IMR-90 (cell line): ENCODE data around the gene FRMPD4. TPM values are rescaled to one million over a fixed set of nuclear protein-coding genes. Genes with fewer than 3 reads are reported as not detected.

Experiments used
- ATAC-seq: fragments of 200-7000 bp; cut with Tn5 transposase; 2 replicates; pipeline ENCODE4 v1.9.1; 2020; ENCODE audit warnings: low read depth, mild to moderate bottlenecking, moderate library complexity
- BruUV-seq: library from RNA; stranded (reverse); fragments of 400-500 nt; replicated peaks from 2 replicates; lab custom pipeline; 2021; lab: Mats Ljungman, UMichigan
- CTCF ChIA-PET: fragments of 300-600 bp; formaldehyde crosslinking; extraction: SDS; loops from one replicate; lab custom pipeline; 2021; ENCODE audit warnings: antibody characterized with exemption; lab: Yijun Ruan, JAX
- POLR2A ChIA-PET: fragments of 300-600 bp; sonication (Branson Sonifier 250); formaldehyde crosslinking; loops from one replicate; lab custom pipeline; 2022; ENCODE audit warnings: antibody characterized with exemption; ENCODE audit not compliant: unreplicated experiment; lab: Charles Lee
- DNase-seq: peaks from one replicate; pipeline ENCODE4 v3.0.0; 2013
- H2AFZ ChIP-seq: replicated peaks from 2 replicates; pipeline ENCODE3; 2013; ENCODE audit warnings: low read length, mild to moderate bottlenecking; ENCODE audit not compliant: poor library complexity
- H2AK5ac ChIP-seq: 2 replicates; pipeline ENCODE4 v1.6.1; 2013; ENCODE audit warnings: low read depth, low read length, inconsistent platforms
- H2AK9ac ChIP-seq: replicated peaks from 2 replicates; pipeline ENCODE3; 2013; ENCODE audit warnings: mild to moderate bottlenecking, low read depth, low read length, moderate library complexity; ENCODE audit not compliant: poor library complexity
- H2BK120ac ChIP-seq: 2 replicates; pipeline ENCODE4 v1.6.1; 2013; ENCODE audit warnings: low read depth, low read length, inconsistent platforms
- H2BK15ac ChIP-seq: 3 replicates; pipeline ENCODE4 v1.6.1; 2013; ENCODE audit warnings: low read depth, low read length, inconsistent platforms
- H2BK20ac ChIP-seq: 2 replicates; pipeline ENCODE4 v1.6.1; 2013; ENCODE audit warnings: low read depth, mild to moderate bottlenecking, inconsistent platforms, low read length, moderate library complexity
- H2BK5ac ChIP-seq: 2 replicates; pipeline ENCODE4 v1.6.1; 2013; ENCODE audit warnings: mild to moderate bottlenecking, low read depth, low read length, inconsistent platforms; ENCODE audit not compliant: poor library complexity, severe bottlenecking
- H3K14ac ChIP-seq: replicated peaks from 2 replicates; pipeline ENCODE4 v1.6.1; 2013; ENCODE audit warnings: low read depth, low read length, inconsistent platforms
- H3K18ac ChIP-seq: 2 replicates; pipeline ENCODE4 v1.6.1; 2013; ENCODE audit warnings: low read depth, low read length, control low read depth
- H3K23ac ChIP-seq: 2 replicates; pipeline ENCODE4 v1.6.1; 2013; ENCODE audit warnings: low read depth, low read length, inconsistent platforms
- H3K27ac ChIP-seq: 2 replicates; pipeline ENCODE4 v1.5.1; 2013; ENCODE audit warnings: mild to moderate bottlenecking, control low read depth, low read length; ENCODE audit not compliant: insufficient read depth
- H3K27me3 ChIP-seq: 2 replicates; pipeline ENCODE4 v1.6.1; 2013; ENCODE audit warnings: low read length; ENCODE audit not compliant: control insufficient read depth, insufficient read depth
- H3K36me3 ChIP-seq: 2 replicates; pipeline ENCODE4 v1.6.1; 2013; ENCODE audit warnings: low read length, mixed read lengths; ENCODE audit not compliant: control insufficient read depth, insufficient read depth
- H3K4ac ChIP-seq: 2 replicates; pipeline ENCODE4 v1.6.1; 2013; ENCODE audit warnings: low read depth, low read length, inconsistent platforms
- H3K4me1 ChIP-seq: 2 replicates; pipeline ENCODE4 v1.6.1; 2013; ENCODE audit warnings: low read length, mixed read lengths; ENCODE audit not compliant: control insufficient read depth, insufficient read depth
- H3K4me2 ChIP-seq: 2 replicates; pipeline ENCODE4 v1.6.1; 2013; ENCODE audit warnings: low read depth, mild to moderate bottlenecking, control low read depth, low read length, moderate library complexity
- H3K4me3 ChIP-seq: 2 replicates; pipeline ENCODE4 v1.5.1; 2013; ENCODE audit warnings: low read depth, mild to moderate bottlenecking, control low read depth, low read length, moderate library complexity; ENCODE audit not compliant: insufficient read depth
- H3K56ac ChIP-seq: 2 replicates; pipeline ENCODE4 v1.6.1; 2013; ENCODE audit warnings: low read length, inconsistent platforms; ENCODE audit not compliant: insufficient read depth; ENCODE audit errors: extremely low read depth
- H3K79me1 ChIP-seq, 2 experiments: 2 replicates each; pipeline ENCODE4 v1.6.1; 2013; ENCODE audit warnings: low read length in 2 of 2, inconsistent platforms in 1 of 2, low read depth in 1 of 2
- H3K9ac ChIP-seq: 2 replicates; pipeline ENCODE4 v1.6.1; 2013; ENCODE audit warnings: low read depth, low read length, control low read depth
- H3K9me1 ChIP-seq: 2 replicates; pipeline ENCODE4 v1.6.1; 2013; ENCODE audit warnings: low read length, inconsistent platforms; ENCODE audit not compliant: insufficient read depth
- H3K9me3 ChIP-seq: 2 replicates; pipeline ENCODE4 v1.6.1; 2013; ENCODE audit warnings: low read length; ENCODE audit not compliant: control insufficient read depth, insufficient read depth
- H4K20me1 ChIP-seq: 2 replicates; pipeline ENCODE4 v1.6.1; 2013; ENCODE audit warnings: low read length, inconsistent platforms; ENCODE audit not compliant: insufficient read depth
- H4K5ac ChIP-seq: 2 replicates; pipeline ENCODE4 v1.6.1; 2013; ENCODE audit warnings: mild to moderate bottlenecking, low read depth, low read length, control low read depth
- H4K8ac ChIP-seq, 2 experiments: 2 replicates each; pipeline ENCODE4 v1.6.1; 2013; ENCODE audit warnings: low read depth in 2 of 2, low read length in 2 of 2, control low read depth in 1 of 2, inconsistent platforms in 1 of 2
- H4K91ac ChIP-seq: 2 replicates; pipeline ENCODE4 v1.6.1; 2013; ENCODE audit warnings: low read depth, low read length, inconsistent platforms; ENCODE audit not compliant: insufficient read depth
- BHLHE40 ChIP-seq: fragments of 150-350 bp; IDR thresholded peaks from 2 replicates; pipeline ENCODE4 v1.6.1; 2016; ENCODE audit warnings: mild to moderate bottlenecking, low read depth, low read length
- CEBPB ChIP-seq: IDR thresholded peaks from 2 replicates; pipeline ENCODE4 v1.6.1; 2012; ENCODE audit warnings: low read depth, low read length, improper control_type of control experiment
- CHD1 ChIP-seq: IDR thresholded peaks from 2 replicates; pipeline ENCODE4 v1.6.1; 2012; ENCODE audit warnings: low read depth, low read length, improper control_type of control experiment
- CTCF ChIP-seq: conservative IDR thresholded peaks from 2 replicates; pipeline ENCODE4 v1.5.1; 2012; ENCODE audit warnings: mild to moderate bottlenecking, low read depth, low read length, improper control_type of control experiment
- ELK1 ChIP-seq: fragments of 150-350 bp; IDR thresholded peaks from 2 replicates; pipeline ENCODE4 v1.6.1; 2016; ENCODE audit warnings: low read depth, mild to moderate bottlenecking, low read length, moderate library complexity, borderline replicate concordance
- FOS ChIP-seq: fragments of 150-350 bp; IDR thresholded peaks from 2 replicates; pipeline ENCODE4 v1.6.1; 2016; ENCODE audit warnings: low read depth, low read length
- MAFK ChIP-seq: IDR thresholded peaks from 2 replicates; pipeline ENCODE4 v1.6.1; 2012; ENCODE audit warnings: low read depth, low read length, improper control_type of control experiment
- MAZ ChIP-seq: IDR thresholded peaks from 2 replicates; pipeline ENCODE4 v1.6.1; 2012; ENCODE audit warnings: low read depth, mild to moderate bottlenecking, low read length, improper control_type of control experiment, moderate library complexity, borderline replicate concordance
- MXI1 ChIP-seq: IDR thresholded peaks from 2 replicates; pipeline ENCODE4 v1.6.1; 2012; ENCODE audit warnings: low read depth, mild to moderate bottlenecking, low read length, moderate library complexity, borderline replicate concordance
- NFE2L2 ChIP-seq: fragments of 150-350 bp; IDR thresholded peaks from 2 replicates; pipeline ENCODE4 v1.6.1; 2016; ENCODE audit warnings: low read depth, mild to moderate bottlenecking, low read length
- POLR2A ChIP-seq: IDR thresholded peaks from 2 replicates; pipeline ENCODE4 v1.6.1; 2012; ENCODE audit warnings: mild to moderate bottlenecking, low read depth, low read length
- RAD21 ChIP-seq: IDR thresholded peaks from 2 replicates; pipeline ENCODE4 v1.6.1; 2012; ENCODE audit warnings: low read length, improper control_type of control experiment
- RCOR1 ChIP-seq: IDR thresholded peaks from 2 replicates; pipeline ENCODE4 v1.6.1; 2012; ENCODE audit warnings: mild to moderate bottlenecking, low read length, improper control_type of control experiment; ENCODE audit not compliant: insufficient replicate concordance
- RFX5 ChIP-seq: IDR thresholded peaks from 2 replicates; pipeline ENCODE4 v1.8.0; 2012; ENCODE audit warnings: low read depth, mild to moderate bottlenecking, low read length, moderate library complexity
- SMC3 ChIP-seq: fragments of 150-350 bp; IDR thresholded peaks from 2 replicates; pipeline ENCODE4 v1.6.1; 2016; ENCODE audit warnings: low read depth, mild to moderate bottlenecking, antibody characterized with exemption, low read length, moderate library complexity
- USF2 ChIP-seq: fragments of 150-350 bp; IDR thresholded peaks from 2 replicates; pipeline ENCODE4 v1.6.1; 2017; ENCODE audit warnings: mild to moderate bottlenecking, antibody characterized with exemption, low read length, low read depth
- WGBS, 2 experiments: methylation state at CpG; one replicate each; pipeline versions ENCODE4 v1.1.5 to v1.1.7; 2013; ENCODE audit warnings: missing lambda C conversion rate in 2 of 2; ENCODE audit not compliant: insufficient read length in 1 of 2; ENCODE audit errors: extremely low coverage in 2 of 2; 5-methylcytosine and 5-hydroxymethylcytosine counted together
- dilution Hi-C: fragments of 300-500 bp; cut with HindIII; formaldehyde crosslinking; loops from one replicate; pipeline ENCODE4 v1.14.3; 2018; ENCODE audit warnings: low sequenced_read_pairs; ENCODE audit not compliant: unreplicated experiment
- in situ Hi-C: fragments of 300-500 bp; cut with MboI; formaldehyde crosslinking; loops from 3 replicates; pipeline ENCODE4 v1.14.3; 2019; ENCODE audit warnings: low sequenced_read_pairs, inconsistent platforms, mixed read lengths
- intact Hi-C: fragments of 100-400 bp; cut with micrococcal nuclease; formaldehyde crosslinking; loops from 2 replicates; pipeline ENCODE4 v1.10.0; 2022
- polyA plus RNA-seq, 3 experiments: library from polyadenylated mRNA; depleted of rRNA; stranded (reverse); fragments of >200 nt; gene quantifications; 2 replicates each; pipeline ENCODE4 v1.2.3, GENCODE V29; 2012; ENCODE audit warnings: low replicate concordance in 1 of 3
- total RNA-seq: library from RNA; depleted of rRNA; stranded (reverse); fragments of >200 nt; gene quantifications from 2 replicates; pipeline ENCODE4 v1.2.3, GENCODE V29; 2012

Gene FRMPD4
- total and polyA plus RNA-seq, 2 of the 4 experiments (the other 2 are of a cell fraction), result 0.53 to 1.1 TPM

- CTCF ChIA-PET, result no interaction called here
Measured at GRCh38 chrX:12378253-12378652, 240.0 kb downstream of the FRMPD4 start.

More at GRCh38 chrX:12378253-12378652, 240.0 kb downstream of the FRMPD4 start:
- H4K91ac ChIP-seq, result peak overlapping the region; percentile 44
- peak overlapping the region; percentile 37; the same call in 1 of the 2 replicates for H3K4ac ChIP-seq
- H2AK9ac ChIP-seq, result no peak overlapping the region
- peak overlapping the region; percentile 59; the same call in 1 of the 2 replicates for H2BK20ac ChIP-seq
- no peaks in the 10 kb centered on the region for H3K9me3 ChIP-seq
- H4K8ac ChIP-seq, result 0 out of 4 replicates have a peak overlapping the region, but pooled peaks of 1 of the 2 experiments have one; percentile 8
- no peaks in the 10 kb centered on the region for H3K9me1 ChIP-seq
- BruUV-seq, result no TSS peak
- H3K4me2 ChIP-seq, result no peak overlapping the region; the same call in 1 of the 2 replicates
- dilution Hi-C loops (no loop called here), in situ Hi-C loops (no loop called here), intact Hi-C loops (no loop called here)
- H2AK5ac ChIP-seq, result no peak overlapping the region
- no peak overlapping the region for H4K5ac ChIP-seq
- DNase-seq (no peak), ATAC-seq (no peak)
- no peak overlapping the region for H3K9ac ChIP-seq
- no peaks in the 10 kb centered on the region for H3K36me3 ChIP-seq
- H3K18ac ChIP-seq, result peak overlapping the region; percentile 33; the same call in 1 of the 2 replicates
- H3K56ac ChIP-seq, result no peak overlapping the region; the same call in 1 of the 2 replicates
- peak overlapping the region; percentile 57 for H2BK120ac ChIP-seq
- no peak overlapping the region for H3K14ac ChIP-seq
- H2AFZ ChIP-seq, result no peak overlapping the region
- H3K23ac ChIP-seq, result no peak overlapping the region
- POLR2A ChIA-PET, result no interaction called here
- no peaks in the 10 kb centered on the region for H4K20me1 ChIP-seq
- peak overlapping the region; percentile 44 for H2BK5ac ChIP-seq
- 80% methylated on average over 1 of the region's 7 CpGs; no CpG with 5 or more reads in 1 of the 2 experiments for WGBS, 2 experiments
- no peaks in the 10 kb centered on the region for H3K79me1 ChIP-seq
- H3K4me3 ChIP-seq, result no peak overlapping the region
- peak overlapping the region; percentile 42; the same call in 1 of the 2 replicates for H3K27ac ChIP-seq
- no peak overlapping the region for H2BK15ac ChIP-seq
- no peaks in the 10 kb centered on the region for H3K27me3 ChIP-seq
- no peaks in the 10 kb centered on the region; the same call in 1 of the 2 replicates for H3K4me1 ChIP-seq
- TF ChIP-seq CTCF (no peak), BHLHE40 (no peak), MAZ (no peak), RAD21 (no peak), USF2 (no peak), MXI1 (no peak), MAFK (no peak), SMC3 (no peak), CHD1 (no peak), CEBPB (no peak), POLR2A (no peak), NFE2L2 (no peak), ELK1 (no peak), RFX5 (no peak), RCOR1 (no peak), FOS (no peak)
